Uterus (tissue), 4 donors: Measurements from ENCODE around the gene FAM3D. TPM values are rescaled to one million over a fixed set of nuclear protein-coding genes. Genes with fewer than 3 reads are reported as not detected.
"Not testable (repeated sequence)": the region's sequence is repeated elsewhere in the genome, so short reads cannot be mapped to it uniquely, and the experiment has no call there.

ENCODE experiments used
- DNase-seq, 2 donors: peaks; one replicate each; pipeline ENCODE4 v3.0.0-alpha.2; 2019 to 2020
- H3K27ac ChIP-seq, 2 donors: fragments of 200-600 bp; sonication (generic); 1 replicate in 1 of 2; 2 replicates in 1 of 2; pipeline ENCODE4 v1.5.1; 2016 to 2018
- H3K27me3 ChIP-seq, 2 donors: fragments of 200-600 bp; sonication (generic); one replicate each; pipeline ENCODE4 v1.5.1; 2018 to 2019; ENCODE audit warnings: control low read depth in 1 of 2
- H3K36me3 ChIP-seq, 2 donors: fragments of 200-600 bp; sonication (generic); one replicate each; pipeline ENCODE4 v1.5.1; 2019; ENCODE audit warnings: control low read depth in 1 of 2
- H3K4me1 ChIP-seq, 2 donors: fragments of 200-600 bp; sonication (generic); one replicate each; pipeline ENCODE4 v1.5.1; 2018 to 2019; ENCODE audit warnings: control low read depth in 1 of 2
- H3K4me3 ChIP-seq, 2 donors: fragments of 200-600 bp; sonication (generic); 1 replicate in 1 of 2; 2 replicates in 1 of 2; pipeline ENCODE4 v1.5.1; 2018 to 2019; ENCODE audit warnings: mild to moderate bottlenecking in 1 of 2
- H3K9me3 ChIP-seq, 2 donors: fragments of 200-600 bp; sonication (generic); one replicate each; pipeline ENCODE4 v1.5.1; 2019; ENCODE audit warnings: control low read depth in 1 of 2
- CTCF ChIP-seq, 4 experiments: fragments of 200-600 bp in 2 of 4; fragments of 450-650 bp in 2 of 4; sonication (generic) in 2 of 4; IDR thresholded peaks; one replicate each; pipeline ENCODE4 v1.5.1; 2016 to 2019; ENCODE audit warnings: antibody characterized with exemption in 4 of 4, mild to moderate bottlenecking in 2 of 4, moderate library complexity in 1 of 4
- POLR2A ChIP-seq, 2 donors: fragments of 450-650 bp; IDR thresholded peaks; one replicate each; pipeline ENCODE4 v1.6.1; 2016; ENCODE audit warnings: antibody characterized with exemption in 2 of 2, mild to moderate bottlenecking in 1 of 2, moderate library complexity in 1 of 2
- intact Hi-C: fragments of 100-400 bp; cut with DNase I; formaldehyde crosslinking; loops from one replicate; pipeline ENCODE4 v1.15.1; 2023; ENCODE audit warnings: low total_unique reads
- total RNA-seq, 4 donors: library from RNA; depleted of rRNA in 3 of 4; stranded (reverse); fragments of >200 nt in 3 of 4; gene quantifications; one replicate each; pipeline versions ENCODE4 v1.1.0 to v1.2.4, GENCODE V29; 2014 to 2023
- donor health status: DM: yes; HTN: yes; CAD: no.

The FAM3D gene
- total RNA-seq, 4 donors from 2014 or later = 0.83 TPM; not detected in 3

- intact Hi-C loops = no loop called here
- Histone ChIP-seq H3K4me3 (no peak overlapping the region), H3K27ac (no peak overlapping the region), H3K4me1 (no peaks in the 10 kb centered on the region), H3K36me3 (no peaks in the 10 kb centered on the region), H3K9me3 (no peaks in the 10 kb centered on the region), H3K27me3 (no peaks in the 10 kb centered on the region)
- no peak for TF ChIP-seq POLR2A (IDR thresholded peaks at IDR 0.05)
- no peak for DNase-seq
Measured at GRCh38 chr3:58697561-58697960, 31.0 kb upstream of the FAM3D start.

- H3K27ac ChIP-seq, H3K9me3 ChIP-seq, H3K36me3 ChIP-seq, H3K27me3 ChIP-seq, H3K4me1 ChIP-seq, H3K4me3 ChIP-seq, intact Hi-C loops, DNase-seq: not testable (repeated sequence)
Measured at GRCh38 chr3:58696813-58697212, 30.2 kb upstream of the FAM3D start.

GRCh38 chr3:58696093-58696492 lies 29.5 kb upstream of the FAM3D start:
- DNase-seq = no peak
- Histone ChIP-seq H3K4me3 (no peak overlapping the region), H3K27me3 (no peaks in the 10 kb centered on the region), H3K36me3 (no peaks in the 10 kb centered on the region), H3K4me1 (no peaks in the 10 kb centered on the region), H3K27ac (no peak overlapping the region), H3K9me3 (no peaks in the 10 kb centered on the region)
- intact Hi-C loops = no loop called here
- TF ChIP-seq POLR2A (IDR thresholded peaks at IDR 0.05) (no peak), CTCF (IDR thresholded peaks at IDR 0.05) (no peak)

GRCh38 chr3:58695284-58695683 lies 28.7 kb upstream of the FAM3D start:
- H3K27ac ChIP-seq, H3K36me3 ChIP-seq, DNase-seq, H3K4me1 ChIP-seq, H3K9me3 ChIP-seq, H3K4me3 ChIP-seq, intact Hi-C loops, H3K27me3 ChIP-seq: not testable (repeated sequence)

- no peak for DNase-seq
- intact Hi-C loops = no loop called here
- no peaks in the 10 kb centered on the region for H3K36me3 ChIP-seq
- H3K27me3 ChIP-seq = no peaks in the 10 kb centered on the region
- H3K9me3 ChIP-seq = no peaks in the 10 kb centered on the region
- TF ChIP-seq POLR2A (IDR thresholded peaks at IDR 0.05) (no peak), CTCF (IDR thresholded peaks at IDR 0.05) (no peak)
- no peaks in the 10 kb centered on the region for H3K4me1 ChIP-seq
- H3K27ac ChIP-seq = no peak overlapping the region
- no peak overlapping the region for H3K4me3 ChIP-seq
Measured at GRCh38 chr3:58693940-58694850, 27.6 kb upstream of the FAM3D start.

GRCh38 chr3:58692484-58692883 lies 25.9 kb upstream of the FAM3D start:
- Histone ChIP-seq H3K9me3 (no peaks in the 10 kb centered on the region), H3K4me1 (no peaks in the 10 kb centered on the region), H3K27me3 (no peaks in the 10 kb centered on the region), H3K36me3 (no peaks in the 10 kb centered on the region), H3K27ac (no peak overlapping the region), H3K4me3 (no peak overlapping the region)
- intact Hi-C loops = no loop called here
- TF ChIP-seq POLR2A (IDR thresholded peaks at IDR 0.05) (no peak), CTCF (IDR thresholded peaks at IDR 0.05) (no peak)
- no peak for DNase-seq
